GM19452 (cell line): ENCODE results near the gene CRIM1.

Experiments
- ATAC-seq: cut with Tn5 transposase; IDR thresholded peaks from one replicate; pipeline ENCODE4 v1.9.1; 2021; ENCODE audit not compliant: unreplicated experiment

The CRIM1 gene

GRCh38 chr2:36453652-36454051 is 98.1 kb downstream of the CRIM1 start:
- ATAC-seq = no peak

DNA sequence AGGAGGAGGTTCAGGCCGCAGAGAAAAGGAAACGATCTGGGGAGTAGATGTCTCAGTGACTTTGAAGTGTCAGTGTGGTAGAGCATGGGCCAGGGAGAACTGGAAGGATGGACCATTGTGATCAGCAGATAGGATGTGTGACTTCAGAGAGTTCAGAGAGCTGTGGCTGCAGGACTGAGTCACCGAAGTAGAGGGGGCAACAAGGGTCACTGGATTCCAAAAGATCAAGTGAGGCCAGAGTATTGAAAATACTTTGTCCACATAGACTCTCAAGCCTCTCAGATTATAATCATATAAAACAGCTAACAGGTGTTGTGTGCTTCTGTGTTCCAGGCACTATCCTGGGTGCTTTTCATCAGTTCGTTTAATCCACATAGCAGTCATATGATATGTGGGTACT is 99.4 kb downstream of the CRIM1 start:
- ATAC-seq = no peak

GRCh38 chr2:36455788-36456187 is 100.2 kb downstream of the CRIM1 start:
- ATAC-seq = no peak

- ATAC-seq = no peak
Observed at GRCh38 chr2:36456227-36457175, 100.9 kb downstream of the CRIM1 start.

- ATAC-seq = no peak
Observed at GRCh38 chr2:36458106-36458505, 102.5 kb downstream of the CRIM1 start.

DNA sequence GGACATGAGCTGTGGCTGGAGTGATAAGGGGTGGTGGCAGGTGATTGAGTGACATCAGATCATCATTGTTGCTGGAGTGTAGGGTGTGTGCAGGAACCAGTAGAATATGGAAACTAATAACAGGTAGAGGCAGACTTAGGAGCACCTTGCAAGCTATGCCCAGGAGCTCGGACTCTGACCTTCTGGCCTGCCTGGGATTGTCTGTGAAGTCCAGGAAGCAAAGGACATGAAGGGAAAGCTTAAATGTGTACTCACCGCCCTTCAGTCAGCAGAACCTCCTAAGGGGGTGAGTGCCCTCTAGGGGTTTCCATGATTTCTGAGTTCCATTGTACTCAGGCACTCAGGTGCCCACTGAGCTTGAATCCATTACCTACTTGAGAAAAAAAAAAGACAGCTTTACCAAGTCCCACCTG is 104.2 kb downstream of the CRIM1 start:
- ATAC-seq = no peak

DNA sequence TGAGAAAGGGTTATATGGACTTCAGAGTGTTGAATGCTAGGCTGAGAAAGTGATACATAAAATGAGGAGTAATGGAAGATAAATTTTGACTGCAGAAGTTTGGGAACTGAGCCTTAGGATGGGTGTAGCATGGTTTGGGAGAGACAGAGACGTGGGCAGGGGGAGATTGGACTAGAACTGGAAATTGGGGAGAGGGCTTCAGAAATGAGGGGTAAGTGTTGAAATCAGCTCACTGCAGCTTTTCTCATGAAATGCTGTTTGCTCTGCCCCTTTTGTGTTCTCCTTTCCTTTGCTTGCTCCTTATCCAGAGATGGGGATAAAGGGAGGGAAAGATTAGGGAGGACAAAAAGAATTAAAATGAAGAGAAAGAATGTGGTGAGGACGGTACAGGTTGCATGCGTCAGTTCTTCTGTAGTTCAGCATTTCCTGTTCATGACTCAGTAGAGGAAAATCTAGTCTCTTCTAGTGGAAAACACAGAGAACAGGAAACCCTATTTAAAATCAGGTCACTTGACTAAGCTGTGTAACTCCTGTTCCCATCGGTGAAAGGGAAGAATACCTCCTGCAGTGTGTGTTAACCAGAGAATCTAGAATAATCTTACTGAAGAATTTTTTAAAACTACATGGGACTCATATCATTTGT is 105.6 kb downstream of the CRIM1 start:
- ATAC-seq = peak; percentile 73

DNA sequence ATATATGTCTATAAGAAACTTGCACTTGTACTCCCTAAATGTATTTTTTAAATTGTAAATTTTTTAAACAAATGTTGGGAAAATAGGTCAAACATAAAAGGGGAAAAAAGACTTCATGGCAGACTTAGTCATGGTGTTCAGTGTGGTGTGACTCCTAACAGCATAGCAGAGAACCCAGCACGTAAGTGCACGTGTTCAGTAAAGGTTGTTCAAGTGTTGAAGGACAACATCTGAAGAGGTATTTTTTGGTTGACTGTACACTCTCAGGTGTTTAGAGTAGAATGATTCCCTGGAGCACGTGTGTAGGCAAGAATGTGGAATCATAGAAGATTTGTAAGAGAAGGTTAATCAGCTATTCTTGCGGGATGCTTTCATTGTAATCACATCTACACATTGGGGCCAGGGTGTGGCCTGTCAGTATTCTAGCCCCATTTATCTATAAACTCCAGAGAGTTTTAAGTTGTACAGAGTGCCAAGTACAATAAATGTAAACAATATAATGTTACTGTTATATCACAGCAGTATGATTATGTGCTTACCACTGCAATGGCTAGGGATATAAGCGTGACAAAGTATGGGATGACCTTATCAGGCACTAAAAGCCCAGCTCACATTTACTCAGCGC is 106.8 kb downstream of the CRIM1 start:
- no peak for ATAC-seq

- no peak for ATAC-seq
Observed at GRCh38 chr2:36463365-36463764, 107.8 kb downstream of the CRIM1 start.

DNA sequence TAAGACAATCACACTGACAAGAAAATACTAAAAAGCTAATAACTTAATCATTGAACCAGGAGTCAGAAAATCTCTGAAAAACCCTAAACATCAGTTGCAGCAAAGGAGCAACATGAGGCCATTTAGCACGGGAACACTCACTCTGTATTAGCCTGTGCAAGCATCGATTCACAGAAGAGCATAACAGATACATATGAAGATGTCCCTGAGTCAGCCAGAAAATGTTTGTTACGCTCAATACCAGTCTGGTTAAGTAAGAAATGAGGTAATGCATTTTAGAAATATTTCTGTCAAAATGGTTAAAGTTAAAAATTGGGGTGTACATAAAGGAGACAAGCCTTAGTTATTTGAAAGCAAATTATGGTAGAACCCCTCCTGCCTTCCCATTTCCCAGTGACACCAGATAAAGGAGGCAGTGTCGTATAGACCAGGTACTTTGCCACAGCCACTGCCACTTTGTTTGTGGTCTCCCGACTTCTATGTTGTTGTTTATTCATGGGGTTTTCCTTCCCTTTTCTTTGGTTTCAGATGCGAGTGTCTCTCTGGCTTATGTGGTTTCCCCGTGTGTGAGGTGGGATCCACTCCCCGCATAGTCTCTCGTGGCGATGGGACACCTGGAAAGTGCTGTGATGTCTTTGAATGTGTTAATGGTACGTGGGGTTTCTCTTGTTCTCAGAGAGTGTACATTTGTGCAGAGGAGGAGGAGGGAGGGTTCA is 108.6 kb downstream of the CRIM1 start:
- ATAC-seq = no peak

- no peak for ATAC-seq
Observed at GRCh38 chr2:36466135-36466534, 110.6 kb downstream of the CRIM1 start.

- ATAC-seq = no peak
Observed at GRCh38 chr2:36468463-36469105, 113.0 kb downstream of the CRIM1 start.

- ATAC-seq = no peak
Observed at GRCh38 chr2:36469106-36469477, 113.5 kb downstream of the CRIM1 start.

DNA sequence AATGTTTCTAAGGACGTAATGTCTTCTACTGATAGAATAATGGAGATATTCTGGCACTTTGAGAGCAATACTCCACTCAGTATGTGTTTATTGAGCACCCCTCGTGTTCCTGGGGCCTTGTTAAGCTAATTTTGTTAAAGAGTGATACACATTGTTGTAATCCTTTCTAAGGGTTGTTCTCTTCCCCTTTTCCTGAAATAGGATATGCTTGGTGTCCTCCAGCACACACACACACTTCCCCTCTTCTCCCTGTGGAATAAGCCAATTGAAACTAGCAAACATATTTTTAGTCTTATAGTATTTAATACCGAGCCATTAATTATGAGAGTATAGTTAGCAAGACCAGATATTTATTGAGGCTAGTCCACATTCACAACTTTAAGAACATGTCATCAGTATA is 114.1 kb downstream of the CRIM1 start:
- ATAC-seq = no peak

DNA sequence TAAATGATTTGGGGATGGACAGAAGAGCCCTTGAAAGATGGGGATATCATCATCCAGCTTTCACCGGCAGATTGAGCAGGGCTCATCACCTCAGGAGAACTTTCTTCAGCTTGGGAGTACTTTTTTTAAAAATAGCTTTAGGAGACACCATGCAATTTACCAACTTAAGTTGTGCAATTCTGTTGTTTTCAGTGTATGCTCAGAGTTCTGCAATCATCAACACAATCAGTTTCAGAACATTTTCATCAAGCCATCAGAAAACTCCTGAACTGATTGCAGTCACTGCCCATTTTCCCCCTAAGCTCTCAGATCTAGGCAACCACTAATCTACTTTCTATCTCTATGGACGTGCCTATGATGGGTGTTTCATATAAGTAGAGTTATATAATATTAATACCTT is 117.7 kb downstream of the CRIM1 start:
- no peak for ATAC-seq

DNA sequence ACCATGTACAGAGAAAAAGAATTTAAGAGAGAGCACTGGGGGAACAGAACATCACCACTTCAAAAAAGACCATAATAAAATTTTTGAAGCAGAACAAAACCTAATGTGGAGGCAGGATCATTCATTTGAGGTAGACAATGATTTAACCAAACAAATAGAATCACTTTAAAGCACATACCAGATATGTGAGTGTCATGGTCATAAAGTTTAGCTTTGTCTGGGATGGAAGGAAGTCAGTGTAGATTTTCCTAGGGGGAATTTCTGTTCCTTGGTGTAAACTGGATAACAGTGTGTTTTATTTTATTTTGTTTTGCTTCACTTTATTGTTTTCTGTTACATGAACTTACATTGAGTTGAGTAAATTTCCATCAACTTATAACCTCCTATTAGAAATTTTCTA is 120.8 kb downstream of the CRIM1 start:
- no peak for ATAC-seq

DNA sequence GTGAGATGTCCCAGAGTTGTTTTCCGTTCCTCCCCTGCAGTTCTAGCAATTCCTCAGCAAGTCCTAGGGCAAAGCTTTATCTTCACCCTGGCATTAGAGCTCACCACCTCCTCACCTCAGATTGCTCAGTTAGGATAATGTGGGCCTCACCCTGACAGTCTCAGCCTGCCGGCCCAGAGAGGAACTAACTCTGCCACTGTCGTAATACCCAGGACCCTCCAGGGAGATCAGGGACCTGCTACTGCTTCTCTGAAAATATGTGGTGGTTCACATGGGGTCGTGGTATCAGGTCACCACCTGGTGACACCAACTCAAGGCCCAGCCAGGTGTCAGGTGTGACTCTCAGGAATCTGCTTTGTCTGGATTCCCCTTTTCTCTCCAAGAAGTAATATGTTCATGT is 121.7 kb downstream of the CRIM1 start:
- no peak for ATAC-seq

GRCh38 chr2:36477746-36478145 is 122.2 kb downstream of the CRIM1 start:
- no peak for ATAC-seq

DNA sequence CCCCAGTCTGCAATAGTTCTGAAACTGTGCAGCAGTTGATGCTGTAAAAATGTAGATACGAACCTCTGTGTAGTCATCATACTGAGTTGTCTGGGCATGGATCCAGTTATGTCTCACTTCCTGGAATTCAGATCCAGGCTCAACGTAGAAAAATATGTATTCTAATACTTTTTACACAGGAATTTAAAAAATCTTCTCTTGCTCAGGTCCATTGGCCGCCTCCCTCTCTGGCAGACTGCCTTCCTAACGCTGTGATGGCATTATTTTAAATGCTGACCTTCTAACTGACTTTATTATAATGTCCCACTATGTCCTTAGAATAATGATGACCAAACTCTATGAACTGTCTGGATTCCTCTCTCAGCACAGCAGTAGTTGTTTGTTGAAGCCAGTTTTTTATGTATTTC is 122.8 kb downstream of the CRIM1 start:
- ATAC-seq = no peak

DNA sequence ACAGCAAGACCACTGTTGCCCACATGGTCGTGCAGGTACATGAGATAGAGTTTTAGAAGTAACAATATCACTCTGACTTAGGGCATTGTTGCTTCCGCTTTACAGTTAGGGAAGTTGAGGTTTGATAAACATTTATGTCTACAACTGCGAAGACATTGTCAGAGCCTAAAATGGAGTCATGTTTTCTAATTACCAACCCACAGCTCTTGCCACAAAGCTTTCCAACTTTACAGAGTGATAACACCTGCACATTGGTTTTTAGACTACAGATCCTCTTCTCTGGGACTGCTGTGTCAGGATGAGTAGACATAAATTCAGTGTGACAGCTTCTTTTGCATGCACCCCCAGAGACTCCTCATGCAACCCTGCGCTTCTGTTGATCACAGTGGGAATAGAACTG is 123.4 kb downstream of the CRIM1 start:
- ATAC-seq = no peak

- ATAC-seq = no peak
Observed at GRCh38 chr2:36479406-36479805, 123.8 kb downstream of the CRIM1 start.
